HepG2 (cell line): Measurements from ENCODE around the gene RPL11. TPM values are rescaled to one million over a fixed set of nuclear protein-coding genes. Genes with fewer than 3 reads are reported as not detected.

Experiments
- HDAC2 ChIP-seq: sonication (generic); formaldehyde crosslinking; IDR thresholded peaks from 2 replicates; pipeline ENCODE4 v1.4.0; 2020; ENCODE audit warnings: missing genetic modification reagents
- HMG20A ChIP-seq: IDR thresholded peaks from 2 replicates; pipeline ENCODE4 v1.6.1; 2016; ENCODE audit warnings: borderline replicate concordance
- KDM5B ChIP-seq: sonication (generic); formaldehyde crosslinking; IDR thresholded peaks from 2 replicates; pipeline ENCODE4 v1.4.0; 2020; ENCODE audit warnings: missing genetic modification reagents, mild to moderate bottlenecking, borderline replicate concordance
- MEIS1 ChIP-seq: sonication (generic); formaldehyde crosslinking; IDR thresholded peaks from 2 replicates; pipeline ENCODE4 v1.9.0; 2021; ENCODE audit warnings: mild to moderate bottlenecking, missing genetic modification reagents, moderate library complexity, borderline replicate concordance
- NCOR1 ChIP-seq: fragments of 200-600 bp; sonication (generic); IDR thresholded peaks from 2 replicates; pipeline ENCODE4 v1.7.0; 2017; ENCODE audit warnings: antibody characterized with exemption, low read length, borderline replicate concordance
- RELA ChIP-seq: sonication (generic); formaldehyde crosslinking; IDR thresholded peaks from 2 replicates; pipeline ENCODE4 v1.4.0; 2020; ENCODE audit warnings: missing genetic modification reagents
- SETDB1 ChIP-seq: sonication (generic); formaldehyde crosslinking; IDR thresholded peaks from 2 replicates; pipeline ENCODE4 v1.5.1; 2020; ENCODE audit warnings: missing genetic modification reagents, mild to moderate bottlenecking, borderline replicate concordance
- SMC3 ChIP-seq: IDR thresholded peaks from 2 replicates; pipeline ENCODE4 v1.6.1; 2011; ENCODE audit warnings: low read length, improper control_type of control experiment
- ZFX ChIP-seq: sonication (generic); formaldehyde crosslinking; IDR thresholded peaks from 2 replicates; pipeline ENCODE4 v1.4.0; 2020; ENCODE audit warnings: mild to moderate bottlenecking, low read depth, missing genetic modification reagents, moderate library complexity
- ZNF253 ChIP-seq: sonication (generic); formaldehyde crosslinking; IDR thresholded peaks from 2 replicates; pipeline ENCODE4 v1.8.0; 2022; ENCODE audit warnings: mild to moderate bottlenecking, missing genetic modification reagents, borderline replicate concordance
- ZNF34 ChIP-seq: sonication (generic); formaldehyde crosslinking; IDR thresholded peaks from 2 replicates; pipeline ENCODE4 v1.4.0; 2020; ENCODE audit warnings: mild to moderate bottlenecking, missing genetic modification reagents, borderline replicate concordance
- ZNF441 ChIP-seq: sonication (generic); formaldehyde crosslinking; IDR thresholded peaks from 2 replicates; pipeline ENCODE4 v1.7.0; 2021; ENCODE audit warnings: missing genetic modification reagents, borderline replicate concordance
- ZNF530 ChIP-seq: sonication (generic); formaldehyde crosslinking; IDR thresholded peaks from 2 replicates; pipeline ENCODE4 v1.5.0; 2020; ENCODE audit warnings: low read depth, mild to moderate bottlenecking, missing genetic modification reagents
- polyA plus RNA-seq, 8 experiments: library from polyadenylated mRNA; depleted of rRNA in 3 of 8; stranded (reverse) in 7 of 8; unstranded in 1 of 8; fragments of >200 nt; fragmentation: Illumina TruSeq in 4 of 8; extraction: Trizol in 4 of 8; gene quantifications; 2 replicates each; pipeline versions ENCODE4 v1.2.1 to v1.2.3, GENCODE V29; 2011 to 2016; ENCODE audit warnings: low read depth in 4 of 8, missing spikeins in 1 of 8, mixed read lengths in 1 of 8; ENCODE audit not compliant: insufficient read depth in 1 of 8
- total RNA-seq, 5 experiments: library from RNA; depleted of rRNA; stranded (reverse); fragments of >200 nt; fragmentation: Illumina TruSeq; extraction: Trizol; gene quantifications; 2 replicates each; pipeline ENCODE4 v1.2.3, GENCODE V29; 2016; ENCODE audit warnings: low read depth in 1 of 5
- TF ChIP-seq, protein P1 (sequence below): sonication (generic); formaldehyde crosslinking; IDR thresholded peaks from 2 replicates; pipeline ENCODE4 v1.4.0; 2020; ENCODE audit warnings: missing genetic modification reagents, borderline replicate concordance
- TF ChIP-seq, protein P2 (sequence below): sonication (generic); formaldehyde crosslinking; IDR thresholded peaks from 2 replicates; pipeline ENCODE4 v1.5.1; 2020; ENCODE audit warnings: mild to moderate bottlenecking, missing genetic modification reagents, moderate library complexity
- TF ChIP-seq, protein P3 (sequence below): sonication (generic); formaldehyde crosslinking; IDR thresholded peaks from 2 replicates; pipeline ENCODE4 v1.5.0; 2020; ENCODE audit warnings: mild to moderate bottlenecking, low read depth, missing genetic modification reagents, borderline replicate concordance
- TF ChIP-seq, protein P4 (sequence below): sonication (generic); formaldehyde crosslinking; IDR thresholded peaks from 2 replicates; pipeline ENCODE4 v1.5.0; 2020; ENCODE audit warnings: missing genetic modification reagents
- TF ChIP-seq, protein P5 (sequence below): sonication (generic); formaldehyde crosslinking; IDR thresholded peaks from 2 replicates; pipeline ENCODE4 v1.4.0; 2020; ENCODE audit warnings: mild to moderate bottlenecking, missing genetic modification reagents

Gene RPL11
- total and polyA plus RNA-seq, 2 of the 13 experiments (the other 11 are each of a cell fraction or from before 2014, with no cell fraction given), result 1,682 to 2,010 TPM

DNA sequence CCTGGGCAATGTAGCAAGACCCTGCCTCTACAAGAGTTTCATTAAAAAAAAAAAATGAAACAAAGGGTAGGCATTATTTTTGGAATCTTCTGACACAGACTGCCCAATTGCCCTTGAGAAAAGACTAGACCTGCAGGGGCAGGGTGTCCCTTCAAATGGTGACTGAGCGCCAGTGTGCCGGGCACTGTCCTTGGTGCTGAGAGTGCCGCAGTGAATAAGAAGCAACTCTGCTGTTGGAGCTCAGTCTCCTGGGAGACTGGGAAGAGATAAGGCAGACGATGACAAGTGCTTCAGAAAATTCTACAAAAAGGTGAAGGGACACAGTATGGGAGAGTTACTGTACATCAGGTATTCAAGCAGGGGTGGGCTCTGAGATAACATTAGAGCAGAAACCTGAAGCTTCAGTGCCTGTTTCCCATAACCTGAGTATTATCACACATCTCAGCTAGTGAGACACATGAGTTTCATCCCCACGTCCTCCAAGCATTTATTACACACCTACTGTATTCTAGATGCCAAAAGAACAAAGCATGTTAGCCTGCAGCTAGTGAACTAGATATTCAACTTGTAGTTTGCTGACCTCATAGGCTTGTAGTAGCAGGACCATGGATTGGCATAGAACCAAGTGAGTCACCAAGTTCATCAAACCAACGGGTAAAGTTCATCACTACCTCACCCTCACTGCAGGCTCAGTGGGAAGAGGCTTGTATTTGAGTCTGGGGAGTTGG lies 18.4 kb upstream of the RPL11 start (continued):
- TF ChIP-seq ZFX (CRISPR knock-in tag) (0 out of 2 replicates have a peak, but pooled peaks have one; percentile 17), ZNF530 (CRISPR knock-in tag) (no peak), ZNF441 (CRISPR knock-in tag) (peak; percentile 77; the same call in 1 of the 2 replicates), HDAC2 (peak; percentile 74), NCOR1 (no peak), RELA (CRISPR knock-in tag) (no peak), MEIS1 (no peak), KDM5B (CRISPR knock-in tag) (no peak), ZNF34 (CRISPR knock-in tag) (no peak), SETDB1 (CRISPR knock-in tag) (no peak), SMC3 (no peak), ZNF253 (no peak), HMG20A (CRISPR knock-in tag) (no peak)
- TF ChIP-seq, protein P1, sequence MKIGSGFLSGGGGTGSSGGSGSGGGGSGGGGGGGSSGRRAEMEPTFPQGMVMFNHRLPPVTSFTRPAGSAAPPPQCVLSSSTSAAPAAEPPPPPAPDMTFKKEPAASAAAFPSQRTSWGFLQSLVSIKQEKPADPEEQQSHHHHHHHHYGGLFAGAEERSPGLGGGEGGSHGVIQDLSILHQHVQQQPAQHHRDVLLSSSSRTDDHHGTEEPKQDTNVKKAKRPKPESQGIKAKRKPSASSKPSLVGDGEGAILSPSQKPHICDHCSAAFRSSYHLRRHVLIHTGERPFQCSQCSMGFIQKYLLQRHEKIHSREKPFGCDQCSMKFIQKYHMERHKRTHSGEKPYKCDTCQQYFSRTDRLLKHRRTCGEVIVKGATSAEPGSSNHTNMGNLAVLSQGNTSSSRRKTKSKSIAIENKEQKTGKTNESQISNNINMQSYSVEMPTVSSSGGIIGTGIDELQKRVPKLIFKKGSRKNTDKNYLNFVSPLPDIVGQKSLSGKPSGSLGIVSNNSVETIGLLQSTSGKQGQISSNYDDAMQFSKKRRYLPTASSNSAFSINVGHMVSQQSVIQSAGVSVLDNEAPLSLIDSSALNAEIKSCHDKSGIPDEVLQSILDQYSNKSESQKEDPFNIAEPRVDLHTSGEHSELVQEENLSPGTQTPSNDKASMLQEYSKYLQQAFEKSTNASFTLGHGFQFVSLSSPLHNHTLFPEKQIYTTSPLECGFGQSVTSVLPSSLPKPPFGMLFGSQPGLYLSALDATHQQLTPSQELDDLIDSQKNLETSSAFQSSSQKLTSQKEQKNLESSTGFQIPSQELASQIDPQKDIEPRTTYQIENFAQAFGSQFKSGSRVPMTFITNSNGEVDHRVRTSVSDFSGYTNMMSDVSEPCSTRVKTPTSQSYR, result peak; percentile 42; the same call in 1 of the 2 replicates
- TF ChIP-seq, protein P2, sequence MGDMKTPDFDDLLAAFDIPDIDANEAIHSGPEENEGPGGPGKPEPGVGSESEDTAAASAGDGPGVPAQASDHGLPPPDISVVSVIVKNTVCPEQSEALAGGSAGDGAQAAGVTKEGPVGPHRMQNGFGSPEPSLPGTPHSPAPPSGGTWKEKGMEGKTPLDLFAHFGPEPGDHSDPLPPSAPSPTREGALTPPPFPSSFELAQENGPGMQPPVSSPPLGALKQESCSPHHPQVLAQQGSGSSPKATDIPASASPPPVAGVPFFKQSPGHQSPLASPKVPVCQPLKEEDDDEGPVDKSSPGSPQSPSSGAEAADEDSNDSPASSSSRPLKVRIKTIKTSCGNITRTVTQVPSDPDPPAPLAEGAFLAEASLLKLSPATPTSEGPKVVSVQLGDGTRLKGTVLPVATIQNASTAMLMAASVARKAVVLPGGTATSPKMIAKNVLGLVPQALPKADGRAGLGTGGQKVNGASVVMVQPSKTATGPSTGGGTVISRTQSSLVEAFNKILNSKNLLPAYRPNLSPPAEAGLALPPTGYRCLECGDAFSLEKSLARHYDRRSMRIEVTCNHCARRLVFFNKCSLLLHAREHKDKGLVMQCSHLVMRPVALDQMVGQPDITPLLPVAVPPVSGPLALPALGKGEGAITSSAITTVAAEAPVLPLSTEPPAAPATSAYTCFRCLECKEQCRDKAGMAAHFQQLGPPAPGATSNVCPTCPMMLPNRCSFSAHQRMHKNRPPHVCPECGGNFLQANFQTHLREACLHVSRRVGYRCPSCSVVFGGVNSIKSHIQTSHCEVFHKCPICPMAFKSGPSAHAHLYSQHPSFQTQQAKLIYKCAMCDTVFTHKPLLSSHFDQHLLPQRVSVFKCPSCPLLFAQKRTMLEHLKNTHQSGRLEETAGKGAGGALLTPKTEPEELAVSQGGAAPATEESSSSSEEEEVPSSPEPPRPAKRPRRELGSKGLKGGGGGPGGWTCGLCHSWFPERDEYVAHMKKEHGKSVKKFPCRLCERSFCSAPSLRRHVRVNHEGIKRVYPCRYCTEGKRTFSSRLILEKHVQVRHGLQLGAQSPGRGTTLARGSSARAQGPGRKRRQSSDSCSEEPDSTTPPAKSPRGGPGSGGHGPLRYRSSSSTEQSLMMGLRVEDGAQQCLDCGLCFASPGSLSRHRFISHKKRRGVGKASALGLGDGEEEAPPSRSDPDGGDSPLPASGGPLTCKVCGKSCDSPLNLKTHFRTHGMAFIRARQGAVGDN (CRISPR knock-in tag), result no peak
- TF ChIP-seq, protein P3, sequence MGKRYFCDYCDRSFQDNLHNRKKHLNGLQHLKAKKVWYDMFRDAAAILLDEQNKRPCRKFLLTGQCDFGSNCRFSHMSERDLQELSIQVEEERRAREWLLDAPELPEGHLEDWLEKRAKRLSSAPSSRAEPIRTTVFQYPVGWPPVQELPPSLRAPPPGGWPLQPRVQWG, result no peak
- TF ChIP-seq, protein P4, sequence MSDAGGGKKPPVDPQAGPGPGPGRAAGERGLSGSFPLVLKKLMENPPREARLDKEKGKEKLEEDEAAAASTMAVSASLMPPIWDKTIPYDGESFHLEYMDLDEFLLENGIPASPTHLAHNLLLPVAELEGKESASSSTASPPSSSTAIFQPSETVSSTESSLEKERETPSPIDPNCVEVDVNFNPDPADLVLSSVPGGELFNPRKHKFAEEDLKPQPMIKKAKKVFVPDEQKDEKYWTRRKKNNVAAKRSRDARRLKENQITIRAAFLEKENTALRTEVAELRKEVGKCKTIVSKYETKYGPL, result peak; percentile 77; the same call in 1 of the 2 replicates
- TF ChIP-seq, protein P5, sequence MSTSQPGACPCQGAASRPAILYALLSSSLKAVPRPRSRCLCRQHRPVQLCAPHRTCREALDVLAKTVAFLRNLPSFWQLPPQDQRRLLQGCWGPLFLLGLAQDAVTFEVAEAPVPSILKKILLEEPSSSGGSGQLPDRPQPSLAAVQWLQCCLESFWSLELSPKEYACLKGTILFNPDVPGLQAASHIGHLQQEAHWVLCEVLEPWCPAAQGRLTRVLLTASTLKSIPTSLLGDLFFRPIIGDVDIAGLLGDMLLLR (CRISPR knock-in tag), result no peak
